ENCODE results near the gene RPA4.

DNA sequence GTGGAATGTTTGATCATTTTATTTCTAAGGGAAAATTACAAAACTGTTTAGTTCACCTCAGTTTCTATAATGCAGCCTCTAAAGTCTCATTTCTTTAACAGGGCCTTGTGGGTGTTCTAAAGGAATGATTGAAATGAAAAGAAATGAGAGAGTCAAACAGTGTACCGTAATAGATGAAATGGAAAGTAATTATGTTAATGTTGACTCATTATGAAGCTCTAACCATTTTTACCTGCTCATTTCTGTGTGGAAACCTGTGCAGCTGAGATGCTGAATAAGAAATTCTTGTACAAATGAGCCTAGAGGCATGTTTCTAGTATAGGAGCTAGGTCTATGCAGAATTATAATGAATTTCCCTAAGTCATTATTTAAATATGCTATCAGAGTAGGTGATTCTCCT lies 45.2 kb upstream of the RPA4 start:
- no peak for TF ChIP-seq POLR2A (IDR thresholded peaks at IDR 0.05)
- TF ChIP-seq, protein P1, sequence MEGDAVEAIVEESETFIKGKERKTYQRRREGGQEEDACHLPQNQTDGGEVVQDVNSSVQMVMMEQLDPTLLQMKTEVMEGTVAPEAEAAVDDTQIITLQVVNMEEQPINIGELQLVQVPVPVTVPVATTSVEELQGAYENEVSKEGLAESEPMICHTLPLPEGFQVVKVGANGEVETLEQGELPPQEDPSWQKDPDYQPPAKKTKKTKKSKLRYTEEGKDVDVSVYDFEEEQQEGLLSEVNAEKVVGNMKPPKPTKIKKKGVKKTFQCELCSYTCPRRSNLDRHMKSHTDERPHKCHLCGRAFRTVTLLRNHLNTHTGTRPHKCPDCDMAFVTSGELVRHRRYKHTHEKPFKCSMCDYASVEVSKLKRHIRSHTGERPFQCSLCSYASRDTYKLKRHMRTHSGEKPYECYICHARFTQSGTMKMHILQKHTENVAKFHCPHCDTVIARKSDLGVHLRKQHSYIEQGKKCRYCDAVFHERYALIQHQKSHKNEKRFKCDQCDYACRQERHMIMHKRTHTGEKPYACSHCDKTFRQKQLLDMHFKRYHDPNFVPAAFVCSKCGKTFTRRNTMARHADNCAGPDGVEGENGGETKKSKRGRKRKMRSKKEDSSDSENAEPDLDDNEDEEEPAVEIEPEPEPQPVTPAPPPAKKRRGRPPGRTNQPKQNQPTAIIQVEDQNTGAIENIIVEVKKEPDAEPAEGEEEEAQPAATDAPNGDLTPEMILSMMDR (IDR thresholded peaks at IDR 0.05): no peak

Measured in heart left ventricle (tissue), 13 donors.